HUES6 (cell line): ENCODE results near the gene IRX2.

Source experiments
- H3K27ac ChIP-seq: 2 replicates; pipeline ENCODE4 v1.7.0; 2013; ENCODE audit warnings: low read depth, mild to moderate bottlenecking, low read length, inconsistent platforms
- H3K27me3 ChIP-seq: 2 replicates; pipeline ENCODE4 v1.6.1; 2013; ENCODE audit warnings: low read length; ENCODE audit not compliant: control insufficient read depth, insufficient read depth
- H3K36me3 ChIP-seq: 2 replicates; pipeline ENCODE4 v1.6.1; 2013; ENCODE audit warnings: low read length; ENCODE audit not compliant: control insufficient read depth, insufficient read depth
- H3K4me1 ChIP-seq: 2 replicates; pipeline ENCODE4 v1.6.1; 2013; ENCODE audit warnings: low read length; ENCODE audit not compliant: control insufficient read depth, insufficient read depth
- H3K4me3 ChIP-seq: 2 replicates; pipeline ENCODE4 v1.5.1; 2013; ENCODE audit warnings: low read depth, low read length
- H3K9ac ChIP-seq: one replicate; pipeline ENCODE4 v1.6.1; 2013; ENCODE audit warnings: mild to moderate bottlenecking, low read length
- H3K9me3 ChIP-seq: 2 replicates; pipeline ENCODE4 v1.6.1; 2013; ENCODE audit warnings: low read depth, low read length; ENCODE audit not compliant: control insufficient read depth, insufficient read depth

The IRX2 gene

DNA sequence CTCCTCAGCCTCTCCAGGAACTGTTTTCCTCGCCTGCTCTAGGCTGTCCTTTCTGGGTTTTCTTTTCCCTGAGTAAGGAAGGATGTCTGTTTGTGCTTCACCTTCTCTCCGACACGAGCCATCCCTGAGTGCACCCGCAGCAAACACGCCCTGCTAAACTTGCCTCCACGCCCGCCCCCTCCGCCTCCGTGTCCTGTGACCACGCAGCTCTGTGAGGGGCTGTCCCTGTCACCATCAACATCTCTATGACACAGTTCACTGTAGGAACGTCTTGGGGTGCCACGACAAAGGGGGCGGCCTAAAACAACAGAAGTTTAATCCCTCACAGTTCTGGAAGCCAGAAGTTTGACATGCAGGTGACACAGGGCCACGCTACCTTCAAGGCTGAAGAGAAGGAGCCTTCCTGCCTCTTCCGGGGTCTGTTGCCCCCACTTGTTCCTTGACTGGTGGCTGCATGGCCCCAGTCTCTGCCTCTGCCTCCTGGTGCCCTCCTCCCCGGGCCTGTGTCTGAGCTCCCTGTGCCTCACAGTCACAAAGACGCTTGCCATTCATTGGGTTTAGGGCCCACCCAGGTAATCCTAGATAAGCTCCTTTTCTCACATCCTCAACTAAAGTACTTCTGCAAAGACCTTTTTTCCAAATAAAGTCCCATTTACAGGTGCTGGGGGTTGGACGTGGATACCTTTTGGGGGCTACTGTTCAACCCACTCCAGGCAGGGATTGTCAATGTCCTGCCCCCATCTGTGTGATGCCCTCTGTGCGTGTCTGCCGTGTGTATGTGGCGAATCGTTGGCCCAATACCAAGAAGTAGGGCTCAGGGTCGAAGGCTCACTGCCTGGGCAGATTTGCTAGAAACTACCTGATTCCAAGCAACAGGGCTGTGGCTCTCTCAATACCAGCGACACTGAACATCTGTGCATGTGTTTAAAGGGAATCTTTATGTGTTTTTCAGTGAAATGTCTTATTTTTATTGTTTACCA, 39.7 kb downstream of the IRX2 start:
- H3K36me3 ChIP-seq, result no peaks in the 10 kb centered on the region
- no peak overlapping the region for H3K4me3 ChIP-seq
- peaks cover 6% of the 10 kb centered on the region; the same call in 1 of the 2 replicates for H3K4me1 ChIP-seq
- H3K27ac ChIP-seq, result no peak overlapping the region
- no peak overlapping the region for H3K9ac ChIP-seq
- H3K9me3 ChIP-seq, result no peaks in the 10 kb centered on the region
- no peaks in the 10 kb centered on the region; the same call in 1 of the 2 replicates for H3K27me3 ChIP-seq

DNA sequence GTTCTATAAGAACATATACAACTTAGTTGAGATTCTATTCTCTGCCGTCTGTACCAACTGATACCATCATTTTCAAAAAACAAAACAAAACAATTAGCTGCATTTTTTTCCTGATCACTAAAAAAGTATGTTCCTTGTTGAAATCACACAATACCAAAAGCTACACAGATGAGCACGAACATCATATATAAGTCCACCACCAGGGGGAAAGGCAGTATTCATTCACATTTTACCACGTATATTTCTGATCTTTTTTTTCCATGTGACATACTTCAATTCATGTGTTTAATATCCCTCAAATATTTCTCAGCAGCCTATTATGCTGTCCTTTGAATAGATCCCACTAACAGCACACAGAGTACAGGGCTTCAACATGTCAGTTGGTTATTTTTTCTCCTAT, 40.6 kb downstream of the IRX2 start:
- Histone ChIP-seq H3K9ac (no peak overlapping the region), H3K4me3 (no peak overlapping the region), H3K27ac (no peak overlapping the region)

DNA sequence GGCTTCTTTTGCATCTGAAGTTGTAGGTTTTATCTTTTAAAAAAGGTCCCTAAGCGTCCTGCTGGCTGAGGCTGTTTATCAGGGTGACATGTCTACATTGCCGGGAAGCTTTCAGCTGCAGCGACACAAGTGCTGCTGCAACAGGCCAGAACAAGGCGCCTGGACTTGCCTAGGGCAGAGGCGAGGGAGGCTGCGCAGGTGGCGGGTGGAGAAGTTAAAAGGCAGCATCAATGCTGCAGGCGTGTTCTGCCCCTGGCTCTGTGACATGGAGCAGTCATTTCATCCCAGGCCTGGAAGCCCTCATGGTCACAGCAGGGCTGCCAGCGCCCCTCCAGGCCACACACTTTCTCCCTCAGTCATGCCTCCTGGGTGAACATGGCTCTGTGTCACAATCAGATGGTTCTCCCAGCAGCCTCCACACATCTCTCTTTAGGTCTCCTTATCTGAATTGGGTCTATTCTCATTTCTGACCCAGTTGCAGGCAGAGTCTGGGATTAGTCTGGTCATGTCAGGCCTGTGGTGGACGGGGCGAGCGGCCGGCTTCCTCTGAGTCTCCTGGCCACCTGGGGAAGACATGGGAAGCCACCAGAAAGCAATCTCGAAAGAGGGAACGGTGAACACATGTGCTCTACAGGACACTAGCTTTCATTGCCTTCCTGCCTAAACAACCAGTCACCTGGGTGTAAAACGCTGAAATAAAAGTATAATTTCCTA, 41.3 kb downstream of the IRX2 start:
- no peaks in the 10 kb centered on the region for H3K36me3 ChIP-seq
- H3K9ac ChIP-seq, result no peak overlapping the region
- no peaks in the 10 kb centered on the region; the same call in 1 of the 2 replicates for H3K27me3 ChIP-seq
- no peak overlapping the region for H3K27ac ChIP-seq
- peaks cover 6% of the 10 kb centered on the region; the same call in 1 of the 2 replicates for H3K4me1 ChIP-seq
- H3K4me3 ChIP-seq, result no peak overlapping the region
- no peaks in the 10 kb centered on the region for H3K9me3 ChIP-seq

More for the DNA sequence above, 40.6 kb downstream of the IRX2 start:
- H3K9me3 ChIP-seq, result no peaks in the 10 kb centered on the region
- no peaks in the 10 kb centered on the region; the same call in 1 of the 2 replicates for H3K27me3 ChIP-seq
- no peaks in the 10 kb centered on the region for H3K36me3 ChIP-seq
- H3K4me1 ChIP-seq, result peaks cover 6% of the 10 kb centered on the region; the same call in 1 of the 2 replicates

DNA sequence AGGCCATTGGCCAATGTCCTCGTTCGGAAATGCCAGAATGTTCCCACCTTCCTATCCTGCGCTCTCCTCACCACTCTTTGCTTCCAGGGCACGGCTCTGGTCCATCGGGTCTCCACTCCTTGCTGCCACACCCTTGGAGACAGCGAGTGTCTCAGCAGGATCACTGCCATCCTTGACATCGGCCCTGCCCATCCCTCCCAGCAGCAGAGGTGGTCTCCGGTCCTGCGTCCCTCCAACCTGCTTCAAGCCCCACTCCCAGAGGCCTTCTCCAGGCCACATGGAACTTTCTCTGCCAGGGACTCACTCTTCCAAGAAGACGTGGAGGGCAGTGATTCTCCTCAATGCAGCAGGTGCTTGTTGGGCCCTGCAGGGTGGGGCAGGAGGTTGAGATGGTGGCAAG, 42.7 kb downstream of the IRX2 start:
- no peak overlapping the region for H3K9ac ChIP-seq
- H3K9me3 ChIP-seq, result no peaks in the 10 kb centered on the region
- no peak overlapping the region for H3K4me3 ChIP-seq
- no peak overlapping the region for H3K27ac ChIP-seq
- no peaks in the 10 kb centered on the region for H3K27me3 ChIP-seq
- H3K36me3 ChIP-seq, result no peaks in the 10 kb centered on the region
- H3K4me1 ChIP-seq, result peaks cover 6% of the 10 kb centered on the region; the same call in 1 of the 2 replicates

DNA sequence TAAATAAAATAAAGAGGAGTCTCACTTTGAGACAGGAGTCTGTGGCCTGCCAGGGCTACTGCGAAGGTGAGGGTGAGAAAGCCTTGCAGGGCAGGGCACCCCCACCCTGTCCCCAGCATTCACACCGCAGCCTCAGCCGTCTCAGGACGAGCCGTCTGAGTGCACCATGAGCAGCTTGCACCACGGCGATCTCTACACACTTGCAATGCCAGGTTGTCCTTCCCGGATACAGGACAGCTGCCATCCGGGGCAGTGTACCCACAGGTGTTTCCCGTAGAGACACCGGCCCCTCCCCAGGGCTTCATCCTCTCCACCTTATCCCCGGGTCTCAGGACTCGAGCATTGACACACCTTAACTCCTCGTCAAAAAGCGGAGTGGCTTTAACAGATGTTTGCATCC, 43.3 kb downstream of the IRX2 start:
- no peaks in the 10 kb centered on the region for H3K9me3 ChIP-seq
- H3K4me3 ChIP-seq, result no peak overlapping the region
- H3K9ac ChIP-seq, result no peak overlapping the region
- H3K36me3 ChIP-seq, result no peaks in the 10 kb centered on the region
- no peak overlapping the region for H3K27ac ChIP-seq
- H3K4me1 ChIP-seq, result peaks cover 6% of the 10 kb centered on the region; the same call in 1 of the 2 replicates
- no peaks in the 10 kb centered on the region for H3K27me3 ChIP-seq

DNA sequence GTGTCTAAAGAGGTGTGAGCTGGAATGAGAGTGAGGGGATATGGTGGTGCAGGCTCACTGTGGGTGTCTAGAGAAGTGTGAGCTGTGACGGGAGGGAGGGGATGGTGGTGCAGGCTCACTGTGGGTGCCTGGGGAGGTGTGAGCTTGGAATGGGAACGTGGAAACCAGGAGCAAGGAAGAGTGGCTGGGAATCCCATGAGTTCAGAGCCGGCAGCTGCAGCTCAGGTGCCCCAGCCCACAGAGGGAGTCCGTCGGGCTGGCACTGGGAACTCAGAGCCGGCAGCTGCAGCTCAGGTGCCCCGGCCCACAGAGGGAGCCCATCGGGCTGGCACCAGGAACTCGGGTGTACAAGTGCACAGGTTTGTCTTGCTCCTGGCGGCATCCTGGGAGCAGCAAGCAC, 45.6 kb downstream of the IRX2 start:
- H3K4me3 ChIP-seq, result no peak overlapping the region
- H3K9me3 ChIP-seq, result no peaks in the 10 kb centered on the region
- H3K36me3 ChIP-seq, result no peaks in the 10 kb centered on the region
- no peak overlapping the region for H3K27ac ChIP-seq
- no peak overlapping the region for H3K9ac ChIP-seq
- H3K4me1 ChIP-seq, result peaks cover 6% of the 10 kb centered on the region; the same call in 1 of the 2 replicates
- H3K27me3 ChIP-seq, result no peaks in the 10 kb centered on the region

DNA sequence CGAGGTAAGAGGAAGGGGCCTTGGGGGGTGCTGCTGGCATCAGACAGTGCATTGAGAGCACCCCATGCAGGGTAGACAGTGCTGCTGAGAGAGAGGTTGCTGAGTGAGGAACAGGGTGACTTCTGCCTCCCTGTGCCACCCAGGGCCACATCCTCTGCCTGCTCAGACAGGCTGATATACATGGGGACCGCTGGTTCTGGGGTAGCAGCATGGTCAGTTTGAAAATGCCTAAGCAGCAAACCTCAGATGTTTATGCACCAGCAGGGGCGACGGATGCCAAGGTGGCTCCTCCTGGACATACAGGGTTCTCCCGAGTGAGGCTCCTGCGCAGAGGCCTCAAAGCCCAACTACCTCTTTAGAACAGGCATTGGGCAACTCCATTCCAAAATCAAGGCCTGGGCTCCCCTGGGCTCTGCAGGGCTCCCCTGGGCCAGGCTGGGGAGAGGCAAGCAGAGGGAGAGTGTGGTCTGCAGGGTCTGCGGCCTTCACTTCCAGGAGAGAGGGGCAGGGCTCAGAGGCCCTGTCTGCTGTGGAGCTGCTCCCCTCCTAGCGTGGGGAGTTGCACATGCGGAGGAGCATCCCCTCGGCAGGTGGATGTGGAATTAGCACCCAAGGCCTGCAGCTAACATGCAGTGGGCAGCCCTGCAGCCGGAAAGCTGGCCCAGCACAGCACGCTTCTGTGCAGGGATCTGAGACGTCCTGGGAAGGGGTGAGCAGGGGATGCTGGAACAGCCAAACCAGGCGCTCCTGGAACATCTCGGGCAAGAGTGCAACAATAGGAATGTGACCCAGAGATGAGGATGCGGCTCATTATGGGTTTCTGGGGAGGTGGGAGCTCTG, 46.5 kb downstream of the IRX2 start:
- no peaks in the 10 kb centered on the region for H3K9me3 ChIP-seq
- H3K36me3 ChIP-seq, result no peaks in the 10 kb centered on the region
- H3K4me3 ChIP-seq, result no peak overlapping the region
- peaks cover 4% of the 10 kb centered on the region; the same call in 1 of the 2 replicates for H3K4me1 ChIP-seq
- no peak overlapping the region for H3K9ac ChIP-seq
- no peaks in the 10 kb centered on the region for H3K27me3 ChIP-seq
- no peak overlapping the region for H3K27ac ChIP-seq

DNA sequence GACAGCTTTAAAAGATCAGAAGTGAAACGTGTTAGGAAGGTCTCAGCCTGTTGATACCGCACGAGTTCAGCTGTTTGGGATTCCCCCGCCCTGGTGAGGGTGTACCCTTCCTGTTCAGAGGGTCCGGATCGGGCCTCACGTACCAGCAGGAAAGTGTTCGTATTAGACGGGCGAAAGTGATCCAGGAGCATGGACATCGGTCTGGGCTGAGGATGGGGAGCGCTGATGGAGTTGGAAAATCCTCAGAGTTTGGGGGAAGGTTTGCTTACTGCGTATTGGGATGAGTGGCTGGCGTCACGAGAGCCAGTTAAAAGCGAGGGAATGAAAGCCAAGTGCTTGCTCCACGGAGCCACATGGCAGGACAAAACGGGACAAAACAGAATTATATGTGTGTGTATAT, 47.4 kb downstream of the IRX2 start:
- H3K4me1 ChIP-seq, result no peaks in the 10 kb centered on the region
- no peak overlapping the region for H3K9ac ChIP-seq
- H3K27ac ChIP-seq, result no peak overlapping the region
- H3K27me3 ChIP-seq, result no peaks in the 10 kb centered on the region
- no peak overlapping the region for H3K4me3 ChIP-seq
- no peaks in the 10 kb centered on the region for H3K36me3 ChIP-seq
- no peaks in the 10 kb centered on the region for H3K9me3 ChIP-seq

DNA sequence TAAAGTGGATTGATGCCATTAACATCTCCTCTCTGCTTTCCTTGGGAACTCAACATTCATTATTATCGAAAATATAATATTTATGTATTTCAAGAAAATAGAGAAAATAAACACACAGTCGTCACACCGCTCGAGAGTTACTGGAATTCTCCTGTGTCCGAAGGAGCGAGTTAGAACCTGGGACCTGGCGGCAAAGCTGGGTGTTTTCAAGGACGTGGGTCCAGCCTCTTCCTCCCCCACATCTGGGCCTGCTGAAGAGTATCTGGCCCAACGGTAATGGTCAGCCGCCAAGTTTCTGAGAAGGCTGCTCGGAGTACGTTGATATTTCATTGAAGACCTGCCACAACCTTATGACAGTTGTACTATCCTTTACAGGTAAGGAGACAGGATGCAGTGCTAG, 47.9 kb downstream of the IRX2 start:
- no peaks in the 10 kb centered on the region for H3K4me1 ChIP-seq
- H3K27ac ChIP-seq, result no peak overlapping the region
- no peaks in the 10 kb centered on the region for H3K27me3 ChIP-seq
- H3K36me3 ChIP-seq, result no peaks in the 10 kb centered on the region
- no peaks in the 10 kb centered on the region for H3K9me3 ChIP-seq
- no peak overlapping the region for H3K4me3 ChIP-seq
- H3K9ac ChIP-seq, result no peak overlapping the region

DNA sequence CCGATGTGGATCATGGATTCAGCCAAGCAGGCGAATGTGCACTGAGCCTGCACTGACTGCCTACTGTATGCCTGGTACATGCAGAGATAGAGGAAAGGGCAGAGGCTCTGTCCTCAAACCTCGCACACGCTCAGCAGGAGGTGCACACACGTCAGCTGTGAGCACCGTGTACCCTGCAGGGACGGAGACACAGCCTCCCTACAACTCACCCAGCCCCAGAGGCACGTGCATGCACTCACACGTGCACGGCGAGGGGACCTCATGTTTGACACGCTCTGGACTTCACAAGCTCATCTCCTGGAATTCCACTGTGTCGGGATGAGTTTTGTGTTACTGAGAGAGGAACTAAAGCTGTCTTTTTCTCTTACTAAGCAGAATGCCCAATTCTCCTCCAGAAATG, 48.4 kb downstream of the IRX2 start:
- Histone ChIP-seq H3K4me3 (no peak overlapping the region), H3K9ac (no peak overlapping the region), H3K27ac (no peak overlapping the region), H3K4me1 (no peaks in the 10 kb centered on the region), H3K36me3 (no peaks in the 10 kb centered on the region), H3K27me3 (no peaks in the 10 kb centered on the region), H3K9me3 (no peaks in the 10 kb centered on the region)
